SK-N-SH (cell line): ENCODE data around the gene SLC2A4. TPM values are rescaled to one million over a fixed set of nuclear protein-coding genes. Genes with fewer than 3 reads are reported as not detected.

Experiments
- CTCF ChIA-PET: fragments of 300-600, 350-600 bp; formaldehyde crosslinking; extraction: SDS; loops from one replicate; lab custom pipeline; 2021; lab: Yijun Ruan, JAX
- POLR2A ChIA-PET: fragments of 350-600 bp; sonication (Branson Sonifier 250); formaldehyde crosslinking; extraction: SDS; loops from one replicate; lab custom pipeline; 2020; ENCODE audit warnings: antibody characterized with exemption, inconsistent platforms; lab: Yijun Ruan, JAX
- DNase-seq: peaks from one replicate; pipeline ENCODE4 v3.0.0; 2012
- H2AFZ ChIP-seq: fragments of 200-600 bp; sonication (generic); 2 replicates; pipeline ENCODE4 v1.8.1; 2016; ENCODE audit warnings: antibody characterized with exemption, mild to moderate bottlenecking, low read depth
- H3F3A ChIP-seq: fragments of 200-600 bp; sonication (generic); replicated peaks from 2 replicates; pipeline ENCODE3; 2016; ENCODE audit warnings: antibody characterized with exemption, mild to moderate bottlenecking; ENCODE audit not compliant: insufficient read depth
- H3K27ac ChIP-seq, 2 experiments: fragments of 200-500 bp in 1 of 2; fragments of 200-600 bp in 1 of 2; sonication (Bioruptor generic) in 1 of 2; sonication (generic), shearing (Covaris generic) in 1 of 2; 2 replicates each; pipeline versions ENCODE4 v1.5.1 to v1.6.1; 2014 to 2016; ENCODE audit warnings: low read depth in 2 of 2, inconsistent platforms in 1 of 2, low read length in 1 of 2, mild to moderate bottlenecking in 1 of 2, mixed read lengths in 1 of 2
- H3K27me3 ChIP-seq: fragments of 200-600 bp; sonication (generic), shearing (Covaris generic); 2 replicates; pipeline ENCODE4 v1.6.1; 2016; ENCODE audit warnings: mixed run types; ENCODE audit not compliant: insufficient read depth
- H3K36me3 ChIP-seq, 2 experiments: fragments of 200-500 bp in 1 of 2; fragments of 200-600 bp in 1 of 2; sonication (Bioruptor generic) in 1 of 2; sonication (generic) in 1 of 2; replicated peaks in 1 of 2; 2 replicates each; pipeline versions ENCODE3 to v1.5.1; 2014 to 2016; ENCODE audit warnings: low read length in 1 of 2, mild to moderate bottlenecking in 1 of 2; ENCODE audit not compliant: insufficient read depth in 2 of 2, control insufficient read depth in 1 of 2
- H3K4me1 ChIP-seq, 2 experiments: fragments of 200-500 bp in 1 of 2; fragments of 200-600 bp in 1 of 2; sonication (Bioruptor generic) in 1 of 2; sonication (generic), shearing (Covaris generic) in 1 of 2; 2 replicates each; pipeline versions ENCODE4 v1.5.1 to v1.6.1; 2014 to 2016; ENCODE audit warnings: low read depth in 1 of 2, low read length in 1 of 2, mixed run types in 1 of 2; ENCODE audit not compliant: insufficient read depth in 2 of 2, control insufficient read depth in 1 of 2
- H3K4me2 ChIP-seq: fragments of 200-600 bp; sonication (generic), shearing (Covaris generic); 2 replicates; pipeline ENCODE4 v1.6.1; 2017; ENCODE audit warnings: mixed run types
- H3K4me3 ChIP-seq, 2 experiments: fragments of 200-500 bp in 1 of 2; fragments of 200-600 bp in 1 of 2; sonication (Bioruptor generic) in 1 of 2; sonication (generic), shearing (Covaris generic) in 1 of 2; 2 replicates each; pipeline versions ENCODE4 v1.5.1 to v1.8.1; 2014 to 2016; ENCODE audit warnings: low read depth in 2 of 2, inconsistent platforms in 1 of 2, low read length in 1 of 2, mild to moderate bottlenecking in 1 of 2, mixed read lengths in 1 of 2, moderate library complexity in 1 of 2
- H3K79me2 ChIP-seq: fragments of 200-600 bp; sonication (generic); 2 replicates; pipeline ENCODE4 v1.8.1; 2017; ENCODE audit warnings: mild to moderate bottlenecking; ENCODE audit not compliant: insufficient read depth
- H3K9ac ChIP-seq: fragments of 200-600 bp; sonication (generic); 2 replicates; pipeline ENCODE4 v1.6.1; 2017; ENCODE audit warnings: mixed run types
- H3K9me2 ChIP-seq: fragments of 200-600 bp; sonication (generic); 2 replicates; pipeline ENCODE4 v1.6.1; 2017; ENCODE audit warnings: mixed run types
- H3K9me3 ChIP-seq: fragments of 200-600 bp; sonication (generic); 2 replicates; pipeline ENCODE4 v1.6.1; 2017; ENCODE audit warnings: mixed run types, mild to moderate bottlenecking, moderate library complexity
- H4K20me1 ChIP-seq: fragments of 200-600 bp; sonication (generic); 2 replicates; pipeline ENCODE4 v1.6.1; 2017; ENCODE audit warnings: mild to moderate bottlenecking, mixed run types; ENCODE audit not compliant: insufficient read depth
- CHD2 ChIP-seq: fragments of 150-350 bp; IDR thresholded peaks from 2 replicates; pipeline ENCODE4 v1.6.1; 2018; ENCODE audit warnings: low read length; ENCODE audit not compliant: partially characterized antibody
- CTCF ChIP-seq: fragments of 200-600 bp; sonication (generic); IDR thresholded peaks from 2 replicates; pipeline ENCODE4 v1.6.1; 2017; ENCODE audit warnings: antibody characterized with exemption, mild to moderate bottlenecking, moderate library complexity
- FOXJ3 ChIP-seq: sonication (generic); formaldehyde crosslinking; IDR thresholded peaks from 2 replicates; pipeline ENCODE4 v1.5.1; 2020; ENCODE audit warnings: mild to moderate bottlenecking, missing genetic modification reagents
- JUND ChIP-seq: IDR thresholded peaks from 2 replicates; pipeline ENCODE4 v1.4.0; 2012
- POLR2AphosphoS5 ChIP-seq: IDR thresholded peaks from 2 replicates; pipeline ENCODE4 v1.6.1; 2012; ENCODE audit warnings: low read depth, low read length
- RAD21 ChIP-seq: IDR thresholded peaks from 2 replicates; pipeline ENCODE4 v1.6.1; 2012; ENCODE audit warnings: mild to moderate bottlenecking, low read length
- RXRA ChIP-seq: IDR thresholded peaks from 2 replicates; pipeline ENCODE4 v1.4.0; 2012; ENCODE audit warnings: low read depth, mild to moderate bottlenecking, borderline replicate concordance
- SMC3 ChIP-seq: IDR thresholded peaks from 2 replicates; pipeline ENCODE4 v1.6.1; 2012; ENCODE audit warnings: low read depth, low read length, improper control_type of control experiment
- USF2 ChIP-seq: fragments of 150-350 bp; IDR thresholded peaks from 2 replicates; pipeline ENCODE4 v1.6.1; 2017; ENCODE audit warnings: antibody characterized with exemption, low read length, low read depth, borderline replicate concordance
- WGBS: methylation state at CpG from one replicate; pipeline ENCODE4 v1.1.6; 2017; ENCODE audit warnings: low lambda C conversion rate; 5-methylcytosine and 5-hydroxymethylcytosine counted together
- polyA plus RNA-seq, 3 experiments: library from polyadenylated mRNA; depleted of rRNA; stranded (reverse); fragments of >200 nt; gene quantifications; 2 replicates each; pipeline ENCODE4 v1.2.3, GENCODE V29; 2012
- TF ChIP-seq, protein P1 (sequence below): fragments of 150-350 bp; IDR thresholded peaks from 2 replicates; pipeline ENCODE4 v1.6.1; 2016; ENCODE audit warnings: mild to moderate bottlenecking, low read depth, low read length
- TF ChIP-seq, protein P2 (sequence below): IDR thresholded peaks from 2 replicates; pipeline ENCODE4 v1.4.0; 2012; ENCODE audit warnings: low read depth, borderline replicate concordance
- TF ChIP-seq, protein P3 (sequence below): IDR thresholded peaks from 2 replicates; pipeline ENCODE4 v1.6.1; 2012; ENCODE audit warnings: mild to moderate bottlenecking, low read depth, low read length, moderate library complexity

The SLC2A4 gene
- polyA plus RNA-seq, 1 of the 3 experiments (the other 2 are of a cell fraction), result 0.44 TPM

GRCh38 chr17:7313890-7314718 lies 32.6 kb downstream of the SLC2A4 start:
- POLR2A ChIA-PET, result interaction anchor here (0.8 to 2.6 kb wide), 2 partner anchors 11 to 15 kb away, joined by 3 to 11 read pairs; partner anchors contain the start of gene NEURL4
- Histone ChIP-seq H3K9ac (peak overlapping the region; percentile 80), H3K9me3 (no peaks in the 10 kb centered on the region), H3K79me2 (peaks cover 54% of the 10 kb centered on the region), H3K36me3 (peaks cover 59% of the 10 kb centered on the region in 2 experiments), H3K4me2 (peak overlapping the region; percentile 99), H3F3A (peaks cover 56% of the 10 kb centered on the region), H3K9me2 (no peaks in the 10 kb centered on the region), H4K20me1 (peaks cover 54% of the 10 kb centered on the region), H3K27ac (peak overlapping the region; percentile 76 to 90), H3K4me3 (peak overlapping the region; percentile 88 to 94), H3K27me3 (no peaks in the 10 kb centered on the region), H3K4me1 (peaks cover 23 to 47% of the 10 kb centered on the region in 2 experiments), H2AFZ (no peak overlapping the region)
- no peak for DNase-seq
- 38% methylated on average over 8 of the region's 9 CpGs for WGBS
- CTCF ChIA-PET, result interaction anchor here (0.9 to 2.9 kb wide), 10 partner anchors 9 to 100 kb away, joined by 3 to 12 read pairs (median 3); no protein-coding TSS in a partner anchor
- TF ChIP-seq RXRA (no peak), POLR2AphosphoS5 (0 out of 2 replicates have a peak, but pooled peaks have one; percentile 1)

DNA sequence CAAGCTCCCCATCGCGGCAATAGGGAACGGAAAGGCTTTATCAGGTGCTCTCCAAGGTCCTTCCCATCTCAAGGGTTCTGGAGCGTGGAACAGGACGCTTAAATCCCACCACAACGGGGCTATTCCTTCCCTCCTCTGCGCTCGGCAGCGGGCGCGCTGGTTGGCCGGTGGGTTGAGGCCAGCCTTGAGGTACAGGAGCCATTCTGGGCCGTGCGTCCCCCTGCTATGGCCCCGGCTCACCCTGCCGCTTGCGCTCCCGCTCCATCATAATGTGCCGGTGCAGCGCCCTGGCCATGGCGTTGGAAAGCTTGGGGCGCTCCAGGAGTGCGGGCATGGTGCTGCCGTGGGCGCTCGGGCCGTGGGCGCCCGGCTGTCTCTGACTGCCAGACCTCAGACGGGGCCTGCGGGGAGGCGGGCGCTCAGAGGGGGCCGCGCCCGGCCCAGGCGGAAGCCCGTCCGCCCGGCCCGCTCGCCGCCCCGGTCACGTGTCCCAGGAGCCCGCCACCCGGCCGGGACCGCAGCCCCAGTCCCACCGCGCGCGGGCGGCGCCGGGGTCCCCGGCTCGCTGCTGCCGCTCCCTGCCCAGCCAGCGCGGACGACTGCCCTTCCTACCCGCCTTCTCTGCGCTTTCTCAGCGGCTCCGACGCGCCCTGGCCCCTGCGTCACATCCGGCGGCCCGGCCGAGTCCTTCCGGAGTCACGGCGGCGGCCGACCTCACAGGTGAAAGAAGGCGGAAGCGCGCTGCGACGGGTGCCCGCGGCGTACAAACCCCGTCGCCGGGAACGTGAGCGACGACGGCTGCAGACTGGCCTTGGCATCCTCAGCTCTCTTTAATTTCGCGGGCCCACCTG lies 33.4 kb downstream of the SLC2A4 start, which contains the start of gene GPS2:
GPS2 (minus strand) TSS at position 642 of the 851 bp plus-strand sequence; CDS start at position 334, 308 bp downstream.
- ChIA-PET POLR2A (interaction anchor here (0.6 to 2.6 kb wide), 2 partner anchors 14 to 68 kb away, joined by 3 to 11 read pairs; partner anchors contain the start of gene NEURL4), CTCF (interaction anchor here (0.9 to 2.9 kb wide), 7 partner anchors 10 to 246 kb away, joined by 3 to 12 read pairs (median 3); no protein-coding TSS in a partner anchor)
- Histone ChIP-seq H3F3A (peaks cover 48% of the 10 kb centered on the region), H3K9me2 (no peaks in the 10 kb centered on the region), H3K4me2 (peak within 1 kb of the TSS; percentile 99), H4K20me1 (peaks cover 45% of the 10 kb centered on the region), H3K36me3 (peaks cover 50 to 54% of the 10 kb centered on the region in 2 experiments), H3K9me3 (no peaks in the 10 kb centered on the region), H3K9ac (peak within 1 kb of the TSS; percentile 80), H3K27me3 (no peaks in the 10 kb centered on the region), H2AFZ (peak within 1 kb of the TSS; percentile 86), H3K4me3 (peak within 1 kb of the TSS; percentile 88 to 94), H3K4me1 (peaks cover 14 to 39% of the 10 kb centered on the region in 2 experiments), H3K27ac (peak within 1 kb of the TSS; percentile 76 to 90), H3K79me2 (peaks cover 45% of the 10 kb centered on the region)
- 4% methylated on average over 6 of the region's 95 CpGs for WGBS
- peak; percentile 97 for DNase-seq
- TF ChIP-seq, protein P1, sequence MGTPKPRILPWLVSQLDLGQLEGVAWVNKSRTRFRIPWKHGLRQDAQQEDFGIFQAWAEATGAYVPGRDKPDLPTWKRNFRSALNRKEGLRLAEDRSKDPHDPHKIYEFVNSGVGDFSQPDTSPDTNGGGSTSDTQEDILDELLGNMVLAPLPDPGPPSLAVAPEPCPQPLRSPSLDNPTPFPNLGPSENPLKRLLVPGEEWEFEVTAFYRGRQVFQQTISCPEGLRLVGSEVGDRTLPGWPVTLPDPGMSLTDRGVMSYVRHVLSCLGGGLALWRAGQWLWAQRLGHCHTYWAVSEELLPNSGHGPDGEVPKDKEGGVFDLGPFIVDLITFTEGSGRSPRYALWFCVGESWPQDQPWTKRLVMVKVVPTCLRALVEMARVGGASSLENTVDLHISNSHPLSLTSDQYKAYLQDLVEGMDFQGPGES, result no peak
- TF ChIP-seq SMC3 (no peak), CTCF (no peak), FOXJ3 (CRISPR knock-in tag) (0 out of 2 replicates have a peak, but pooled peaks have one; percentile 26), CHD2 (peak; percentile 49), JUND (no peak; the same call in 1 of the 2 replicates), USF2 (no peak), RAD21 (no peak)
- TF ChIP-seq, protein P2, sequence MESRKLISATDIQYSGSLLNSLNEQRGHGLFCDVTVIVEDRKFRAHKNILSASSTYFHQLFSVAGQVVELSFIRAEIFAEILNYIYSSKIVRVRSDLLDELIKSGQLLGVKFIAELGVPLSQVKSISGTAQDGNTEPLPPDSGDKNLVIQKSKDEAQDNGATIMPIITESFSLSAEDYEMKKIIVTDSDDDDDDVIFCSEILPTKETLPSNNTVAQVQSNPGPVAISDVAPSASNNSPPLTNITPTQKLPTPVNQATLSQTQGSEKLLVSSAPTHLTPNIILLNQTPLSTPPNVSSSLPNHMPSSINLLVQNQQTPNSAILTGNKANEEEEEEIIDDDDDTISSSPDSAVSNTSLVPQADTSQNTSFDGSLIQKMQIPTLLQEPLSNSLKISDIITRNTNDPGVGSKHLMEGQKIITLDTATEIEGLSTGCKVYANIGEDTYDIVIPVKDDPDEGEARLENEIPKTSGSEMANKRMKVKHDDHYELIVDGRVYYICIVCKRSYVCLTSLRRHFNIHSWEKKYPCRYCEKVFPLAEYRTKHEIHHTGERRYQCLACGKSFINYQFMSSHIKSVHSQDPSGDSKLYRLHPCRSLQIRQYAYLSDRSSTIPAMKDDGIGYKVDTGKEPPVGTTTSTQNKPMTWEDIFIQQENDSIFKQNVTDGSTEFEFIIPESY, result peak; percentile 50; the same call in 1 of the 2 replicates
- TF ChIP-seq, protein P3, sequence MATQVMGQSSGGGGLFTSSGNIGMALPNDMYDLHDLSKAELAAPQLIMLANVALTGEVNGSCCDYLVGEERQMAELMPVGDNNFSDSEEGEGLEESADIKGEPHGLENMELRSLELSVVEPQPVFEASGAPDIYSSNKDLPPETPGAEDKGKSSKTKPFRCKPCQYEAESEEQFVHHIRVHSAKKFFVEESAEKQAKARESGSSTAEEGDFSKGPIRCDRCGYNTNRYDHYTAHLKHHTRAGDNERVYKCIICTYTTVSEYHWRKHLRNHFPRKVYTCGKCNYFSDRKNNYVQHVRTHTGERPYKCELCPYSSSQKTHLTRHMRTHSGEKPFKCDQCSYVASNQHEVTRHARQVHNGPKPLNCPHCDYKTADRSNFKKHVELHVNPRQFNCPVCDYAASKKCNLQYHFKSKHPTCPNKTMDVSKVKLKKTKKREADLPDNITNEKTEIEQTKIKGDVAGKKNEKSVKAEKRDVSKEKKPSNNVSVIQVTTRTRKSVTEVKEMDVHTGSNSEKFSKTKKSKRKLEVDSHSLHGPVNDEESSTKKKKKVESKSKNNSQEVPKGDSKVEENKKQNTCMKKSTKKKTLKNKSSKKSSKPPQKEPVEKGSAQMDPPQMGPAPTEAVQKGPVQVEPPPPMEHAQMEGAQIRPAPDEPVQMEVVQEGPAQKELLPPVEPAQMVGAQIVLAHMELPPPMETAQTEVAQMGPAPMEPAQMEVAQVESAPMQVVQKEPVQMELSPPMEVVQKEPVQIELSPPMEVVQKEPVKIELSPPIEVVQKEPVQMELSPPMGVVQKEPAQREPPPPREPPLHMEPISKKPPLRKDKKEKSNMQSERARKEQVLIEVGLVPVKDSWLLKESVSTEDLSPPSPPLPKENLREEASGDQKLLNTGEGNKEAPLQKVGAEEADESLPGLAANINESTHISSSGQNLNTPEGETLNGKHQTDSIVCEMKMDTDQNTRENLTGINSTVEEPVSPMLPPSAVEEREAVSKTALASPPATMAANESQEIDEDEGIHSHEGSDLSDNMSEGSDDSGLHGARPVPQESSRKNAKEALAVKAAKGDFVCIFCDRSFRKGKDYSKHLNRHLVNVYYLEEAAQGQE, result peak; percentile 94
